HAP-1 (cell line): ENCODE results near the gene PANX3.

Experiments
- DNase-seq, 2 experiments: peaks; one replicate each; pipeline ENCODE4 v3.0.0-alpha.2; 2016 to 2020; ENCODE audit warnings: low spot score in 2 of 2
- H3K27me3 ChIP-seq: fragments of 250-450 bp; sonication (Bioruptor Pico); 2 replicates; pipeline ENCODE4 v1.5.1; 2020; ENCODE audit warnings: low read depth, mild to moderate bottlenecking, moderate library complexity
- H3K36me3 ChIP-seq: fragments of 250-450 bp; sonication (Bioruptor Pico); replicated peaks from 2 replicates; pipeline ENCODE4 v1.5.1; 2020; ENCODE audit warnings: mild to moderate bottlenecking
- H3K4me1 ChIP-seq: fragments of 250-450 bp; sonication (Bioruptor Pico); 2 replicates; pipeline ENCODE4 v1.5.1; 2020; ENCODE audit warnings: mild to moderate bottlenecking
- H3K4me3 ChIP-seq: fragments of 250-450 bp; sonication (Bioruptor Pico); 2 replicates; pipeline ENCODE4 v1.5.1; 2020; ENCODE audit warnings: mild to moderate bottlenecking, moderate library complexity
- H3K9me3 ChIP-seq: fragments of 250-450 bp; sonication (Bioruptor Pico); 2 replicates; pipeline ENCODE4 v1.5.1; 2020; ENCODE audit warnings: mild to moderate bottlenecking, moderate library complexity
- in situ Hi-C: fragments of 300-500 bp; cut with MboI; formaldehyde crosslinking; loops from 3 replicates; pipeline ENCODE4 v1.14.3; 2020; ENCODE audit warnings: low sequenced_read_pairs, inconsistent platforms, mixed read lengths

Gene PANX3

GRCh38 chr11:124611064-124611463 lies at the start of gene PANX3:
Gene PANX3, plus strand, starts transcription at chr11:124611428. Its CDS starts 129 bp downstream, at chr11:124611557.
- DNase-seq = no peak
- Histone ChIP-seq H3K4me3 (no peak within 1 kb of the TSS), H3K9me3 (no peaks in the 10 kb centered on the region), H3K27me3 (no peaks in the 10 kb centered on the region), H3K36me3 (no peaks in the 10 kb centered on the region), H3K4me1 (no peaks in the 10 kb centered on the region)
- in situ Hi-C loops = no loop called here

- no peaks in the 10 kb centered on the region for H3K9me3 ChIP-seq
- no peaks in the 10 kb centered on the region for H3K36me3 ChIP-seq
- H3K27me3 ChIP-seq = peaks cover 10% of the 10 kb centered on the region; the same call in 1 of the 2 replicates
- in situ Hi-C loops = no loop called here
- peaks cover 5% of the 10 kb centered on the region; the same call in 1 of the 2 replicates for H3K4me1 ChIP-seq
- DNase-seq = no peak
- H3K4me3 ChIP-seq = no peak within 1 kb of the TSS
These were observed 41.5 kb upstream of the PANX3 start, which contains the start of gene OR8A1 for GRCh38 chr11:124569697-124570096. Gene OR8A1, plus strand, starts transcription at chr11:124569997. Its CDS starts 123 bp downstream, at chr11:124570120.

GRCh38 chr11:124570160-124570559 lies 41.1 kb upstream of the PANX3 start:
- DNase-seq = no peak
- in situ Hi-C loops = no loop called here

GRCh38 chr11:124577716-124578427 lies 33.4 kb upstream of the PANX3 start:
- Histone ChIP-seq H3K27me3 (no peaks in the 10 kb centered on the region; the same call in 1 of the 2 replicates), H3K36me3 (no peaks in the 10 kb centered on the region), H3K9me3 (no peaks in the 10 kb centered on the region), H3K4me1 (no peaks in the 10 kb centered on the region), H3K4me3 (no peak overlapping the region)
- in situ Hi-C loops = loop anchor here (25.0 kb wide), 2 partner anchors 166 to 491 kb away; partner anchors contain the start of gene OR8B4
- DNase-seq = no peak

More at GRCh38 chr11:124570160-124570559, 41.1 kb upstream of the PANX3 start:
- Histone ChIP-seq H3K4me3 (no peak overlapping the region), H3K27me3 (peaks cover 9% of the 10 kb centered on the region; the same call in 1 of the 2 replicates), H3K36me3 (no peaks in the 10 kb centered on the region), H3K9me3 (no peaks in the 10 kb centered on the region), H3K4me1 (peaks cover 5% of the 10 kb centered on the region; the same call in 1 of the 2 replicates)

GRCh38 chr11:124578761-124579160 lies 32.5 kb upstream of the PANX3 start:
- no peak for DNase-seq
- H3K4me3 ChIP-seq = no peak overlapping the region
- H3K9me3 ChIP-seq = no peaks in the 10 kb centered on the region
- no peaks in the 10 kb centered on the region for H3K36me3 ChIP-seq
- H3K4me1 ChIP-seq = no peaks in the 10 kb centered on the region
- H3K27me3 ChIP-seq = peaks cover 4% of the 10 kb centered on the region; the same call in 1 of the 2 replicates
- in situ Hi-C loops = loop anchor here (25.0 kb wide), 2 partner anchors 166 to 491 kb away; partner anchors contain the start of gene OR8B4

GRCh38 chr11:124581817-124582216 lies 29.4 kb upstream of the PANX3 start:
- no peaks in the 10 kb centered on the region for H3K36me3 ChIP-seq
- no peaks in the 10 kb centered on the region for H3K4me1 ChIP-seq
- in situ Hi-C loops = loop anchor here (25.0 kb wide), 2 partner anchors 170 to 495 kb away; partner anchors contain the start of gene OR8B4
- no peak for DNase-seq
- H3K9me3 ChIP-seq = no peaks in the 10 kb centered on the region
- H3K27me3 ChIP-seq = peaks cover 9% of the 10 kb centered on the region
- H3K4me3 ChIP-seq = no peak overlapping the region

GRCh38 chr11:124582565-124582964 lies 28.7 kb upstream of the PANX3 start:
- DNase-seq = no peak
- no peak overlapping the region for H3K4me3 ChIP-seq
- no peaks in the 10 kb centered on the region for H3K9me3 ChIP-seq
- in situ Hi-C loops = loop anchor here (25.0 kb wide), 2 partner anchors 170 to 495 kb away; partner anchors contain the start of gene OR8B4
- peaks cover 9% of the 10 kb centered on the region for H3K27me3 ChIP-seq
- no peaks in the 10 kb centered on the region for H3K4me1 ChIP-seq
- H3K36me3 ChIP-seq = no peaks in the 10 kb centered on the region

GRCh38 chr11:124583781-124584180 lies 27.4 kb upstream of the PANX3 start:
- Histone ChIP-seq H3K36me3 (no peaks in the 10 kb centered on the region), H3K9me3 (no peaks in the 10 kb centered on the region), H3K4me1 (no peaks in the 10 kb centered on the region), H3K27me3 (peaks cover 9% of the 10 kb centered on the region), H3K4me3 (no peak overlapping the region)
- in situ Hi-C loops = loop anchor here (25.0 kb wide), 2 partner anchors 171 to 496 kb away; partner anchors contain the start of gene OR8B4
- DNase-seq = no peak

- in situ Hi-C loops = loop anchor here (25.0 kb wide), 2 partner anchors 173 to 498 kb away; partner anchors contain the start of gene OR8B4
- no peaks in the 10 kb centered on the region for H3K9me3 ChIP-seq
- no peaks in the 10 kb centered on the region for H3K36me3 ChIP-seq
- no peak for DNase-seq
- no peaks in the 10 kb centered on the region for H3K4me1 ChIP-seq
- no peak overlapping the region for H3K4me3 ChIP-seq
- H3K27me3 ChIP-seq = peaks cover 9% of the 10 kb centered on the region; the same call in 1 of the 2 replicates
These were observed 26.4 kb upstream of the PANX3 start for GRCh38 chr11:124584681-124585372.

- in situ Hi-C loops = loop anchor here (25.0 kb wide), 2 partner anchors 174 to 499 kb away; partner anchors contain the start of gene OR8B4
- H3K4me3 ChIP-seq = no peak overlapping the region
These were observed 24.9 kb upstream of the PANX3 start for GRCh38 chr11:124586238-124586860.

GRCh38 chr11:124591430-124591829 lies 19.8 kb upstream of the PANX3 start:
- Histone ChIP-seq H3K27me3 (peaks cover 3% of the 10 kb centered on the region; the same call in 1 of the 2 replicates), H3K36me3 (no peaks in the 10 kb centered on the region), H3K4me3 (no peak overlapping the region), H3K9me3 (no peaks in the 10 kb centered on the region), H3K4me1 (no peaks in the 10 kb centered on the region)
- no peak for DNase-seq
- in situ Hi-C loops = loop anchor here (25.0 kb wide), 2 partner anchors 179 to 504 kb away; partner anchors contain the start of gene OR8B4

More at GRCh38 chr11:124586238-124586860, 24.9 kb upstream of the PANX3 start:
- H3K9me3 ChIP-seq = no peaks in the 10 kb centered on the region
- H3K27me3 ChIP-seq = peaks cover 9% of the 10 kb centered on the region; the same call in 1 of the 2 replicates
- no peaks in the 10 kb centered on the region for H3K36me3 ChIP-seq
- no peaks in the 10 kb centered on the region for H3K4me1 ChIP-seq
- peak; percentile 34 to 67 for DNase-seq

- Histone ChIP-seq H3K27me3 (peaks cover 3% of the 10 kb centered on the region; the same call in 1 of the 2 replicates), H3K36me3 (no peaks in the 10 kb centered on the region), H3K4me3 (no peak overlapping the region), H3K4me1 (no peaks in the 10 kb centered on the region), H3K9me3 (no peaks in the 10 kb centered on the region)
- DNase-seq = no peak
- in situ Hi-C loops = loop anchor here (25.0 kb wide), 2 partner anchors 180 to 505 kb away; partner anchors contain the start of gene OR8B4
These were observed 18.6 kb upstream of the PANX3 start for GRCh38 chr11:124592627-124593026.

- H3K4me1 ChIP-seq = no peaks in the 10 kb centered on the region
- peaks cover 3% of the 10 kb centered on the region for H3K27me3 ChIP-seq
- DNase-seq = no peak
- no peaks in the 10 kb centered on the region for H3K36me3 ChIP-seq
- H3K4me3 ChIP-seq = no peak overlapping the region
- in situ Hi-C loops = loop anchor here (25.0 kb wide), 2 partner anchors 183 to 508 kb away; partner anchors contain the start of gene OR8B4
- no peaks in the 10 kb centered on the region for H3K9me3 ChIP-seq
These were observed 15.9 kb upstream of the PANX3 start for GRCh38 chr11:124595302-124595701.
